Adrenal gland (tissue), 12 donors: ENCODE data around the gene TBC1D1. TPM values are rescaled to one million over a fixed set of nuclear protein-coding genes. Genes with fewer than 3 reads are reported as not detected.
A peak's percentile ranks its signal among the peaks of the same experiment; 100 is the strongest.

Experiments used
- DNase-seq, 7 donors: peaks; one replicate each; pipeline ENCODE4 v3.0.0-alpha.2; 2019 to 2020
- H3K27ac ChIP-seq, 5 donors: fragments of 200-600 bp; sonication (generic) in 4 of 5; 1 replicate in 3 of 5; 2 replicates in 2 of 5; pipeline versions ENCODE4 v1.5.1 to v1.8.0; 2016 to 2020; ENCODE audit warnings: mild to moderate bottlenecking in 1 of 5
- H3K27me3 ChIP-seq: fragments of 200-600 bp; 2 replicates; pipeline ENCODE4 v1.8.0; 2021
- H3K36me3 ChIP-seq, 2 donors: fragments of 200-600 bp; replicated peaks in 1 of 2; 1 replicate in 1 of 2; 2 replicates in 1 of 2; pipeline versions ENCODE4 v1.5.1 to v1.8.0; 2018 to 2022
- H3K4me1 ChIP-seq, 2 donors: fragments of 200-600 bp; replicated peaks in 1 of 2; 1 replicate in 1 of 2; 2 replicates in 1 of 2; pipeline versions ENCODE4 v1.5.1 to v1.8.0; 2018 to 2021
- H3K4me3 ChIP-seq, 4 donors: fragments of 200-600 bp; sonication (generic) in 3 of 4; one replicate each; pipeline ENCODE4 v1.5.1; 2016 to 2018
- H3K9me3 ChIP-seq, 3 donors: fragments of 200-600 bp; sonication (generic) in 1 of 3; replicated peaks in 1 of 3; 1 replicate in 2 of 3; 2 replicates in 1 of 3; pipeline versions ENCODE4 v1.5.1 to v1.8.0; 2016 to 2021
- POLR2A ChIP-seq, 2 donors: fragments of 450-650 bp; IDR thresholded peaks; one replicate each; pipeline ENCODE4 v1.6.1; 2017; ENCODE audit warnings: antibody characterized with exemption in 2 of 2, mild to moderate bottlenecking in 2 of 2, moderate library complexity in 1 of 2
- WGBS, 4 donors: extraction: QIAGEN DNeasy Blood & Tissue Kit in 2 of 4; methylation state at CpG; one replicate each; pipeline versions ENCODE4 v1.1.5 to v1.1.7; 2013 to 2017; 5-methylcytosine and 5-hydroxymethylcytosine counted together
- intact Hi-C, 2 donors: fragments of 100-400 bp; cut with DNase I; formaldehyde crosslinking; loops; one replicate each; pipeline versions ENCODE4 v1.14.1 to v1.15.0; 2022 to 2023
- polyA plus RNA-seq, 3 donors: library from polyadenylated mRNA; stranded (reverse); fragments of 200-250 nt in 2 of 3; fragments of 350-450 nt in 1 of 3; fragmentation: Illumina TruSeq in 1 of 3; extraction: RNeasy Lipid Tissue Mini Kit (QIAGEN cat#74804) in 1 of 3; gene quantifications; one replicate each; pipeline ENCODE4 v1.2.3, GENCODE V29; 2013 to 2014
- total RNA-seq, 9 donors: library from RNA; depleted of rRNA in 4 of 9; stranded (reverse); fragments of >200 nt in 4 of 9; fragments of 120-200 nt in 1 of 9; fragmentation: NEBNext Ultra II Directional in 1 of 9; extraction: Animal tissue kit (Norgen Biotek cat#: 25700) in 1 of 9; gene quantifications; one replicate each; pipeline versions ENCODE4 v1.1.0 to v1.2.4, GENCODE V29; 2013 to 2023
- TF ChIP-seq, protein P1 (sequence below), 6 experiments: fragments of 450-650 bp in 4 of 6; fragments of 200-600 bp in 2 of 6; sonication (generic) in 1 of 6; IDR thresholded peaks; 1 replicate in 5 of 6; 2 replicates in 1 of 6; pipeline versions ENCODE4 v1.5.1 to v1.8.0; 2016 to 2021; ENCODE audit warnings: antibody characterized with exemption in 6 of 6, mild to moderate bottlenecking in 2 of 6, moderate library complexity in 1 of 6
- donor health status: healthy with polysubstance abuse.
- donor health status: Bipolar disorder and iron deficiency.
- donor health status: DM: yes; HTN: yes; CAD: no.
- donor health status: DM: no; HTN: no; CAD: no.
- donor health status: DM: no; HTN: no; CAD: no.
- donor health status: DM: yes; HTN: yes; CAD: no.

The TBC1D1 gene
- total and polyA plus RNA-seq, 12 donors, result 16.3 to 77.3 (median 25.7) TPM

DNA sequence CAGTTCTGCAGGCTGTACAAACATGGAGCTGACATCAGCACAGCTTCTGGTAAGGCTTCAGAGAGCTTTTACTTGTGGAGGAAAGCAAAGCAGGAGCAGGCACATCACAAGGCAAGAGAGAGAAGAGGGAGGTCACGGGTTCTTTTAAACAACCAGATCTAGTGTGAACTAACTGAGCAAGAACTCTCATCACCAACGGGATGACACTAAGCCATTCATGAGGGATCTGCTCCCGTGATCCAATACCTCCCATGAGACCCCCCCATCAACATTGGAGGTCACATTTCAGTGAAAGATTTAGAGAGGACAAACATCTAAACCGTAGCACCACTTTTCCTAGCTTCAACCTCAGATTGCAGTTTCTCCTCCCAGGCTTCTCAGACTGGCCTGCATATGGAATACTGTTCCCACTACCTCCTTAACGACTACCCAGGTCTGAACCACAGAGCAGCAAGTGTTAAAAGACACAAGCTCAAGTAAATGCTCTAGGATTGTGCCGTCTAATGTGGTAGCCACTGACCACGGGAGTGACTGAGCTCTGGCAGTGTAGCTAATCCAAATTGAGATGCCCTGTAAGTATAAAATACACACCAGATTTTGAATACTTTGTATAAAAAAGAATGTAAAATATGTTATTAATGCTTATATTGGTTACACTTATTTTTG is 262.0 kb downstream of the TBC1D1 start:
- WGBS, 4 donors, result 79 to 84% (median 82%) methylated on average over 6 to 7 of the region's 7 CpGs
- intact Hi-C loops, result no loop called here

DNA sequence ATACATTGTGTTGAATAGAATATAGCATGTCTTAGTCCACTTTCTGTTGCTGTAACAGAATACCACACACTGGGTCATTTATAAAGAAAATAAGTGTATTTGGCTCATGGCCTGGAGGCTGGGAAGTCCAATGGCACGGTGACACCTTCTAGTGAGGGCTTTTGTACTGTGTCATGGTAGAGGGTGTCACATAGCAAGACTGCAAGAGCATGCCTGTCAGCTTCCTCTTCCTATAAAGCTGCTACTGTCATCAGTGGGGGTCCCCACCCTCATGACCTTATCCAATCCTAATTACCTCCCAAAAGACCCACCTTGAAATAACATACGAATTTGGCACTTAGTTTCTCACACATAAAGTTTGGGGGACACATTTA is 262.5 kb downstream of the TBC1D1 start:
- no peak for DNase-seq
- H3K9me3 ChIP-seq, result no peaks in the 10 kb centered on the region

More for the DNA sequence above, 262.0 kb downstream of the TBC1D1 start:
- TF ChIP-seq POLR2A (IDR thresholded peaks at IDR 0.05), result no peak
- TF ChIP-seq, protein P1, sequence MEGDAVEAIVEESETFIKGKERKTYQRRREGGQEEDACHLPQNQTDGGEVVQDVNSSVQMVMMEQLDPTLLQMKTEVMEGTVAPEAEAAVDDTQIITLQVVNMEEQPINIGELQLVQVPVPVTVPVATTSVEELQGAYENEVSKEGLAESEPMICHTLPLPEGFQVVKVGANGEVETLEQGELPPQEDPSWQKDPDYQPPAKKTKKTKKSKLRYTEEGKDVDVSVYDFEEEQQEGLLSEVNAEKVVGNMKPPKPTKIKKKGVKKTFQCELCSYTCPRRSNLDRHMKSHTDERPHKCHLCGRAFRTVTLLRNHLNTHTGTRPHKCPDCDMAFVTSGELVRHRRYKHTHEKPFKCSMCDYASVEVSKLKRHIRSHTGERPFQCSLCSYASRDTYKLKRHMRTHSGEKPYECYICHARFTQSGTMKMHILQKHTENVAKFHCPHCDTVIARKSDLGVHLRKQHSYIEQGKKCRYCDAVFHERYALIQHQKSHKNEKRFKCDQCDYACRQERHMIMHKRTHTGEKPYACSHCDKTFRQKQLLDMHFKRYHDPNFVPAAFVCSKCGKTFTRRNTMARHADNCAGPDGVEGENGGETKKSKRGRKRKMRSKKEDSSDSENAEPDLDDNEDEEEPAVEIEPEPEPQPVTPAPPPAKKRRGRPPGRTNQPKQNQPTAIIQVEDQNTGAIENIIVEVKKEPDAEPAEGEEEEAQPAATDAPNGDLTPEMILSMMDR (IDR thresholded peaks at IDR 0.05), result no peak
- Histone ChIP-seq H3K27ac (no peak overlapping the region), H3K36me3 (no peaks in the 10 kb centered on the region), H3K4me3 (no peak overlapping the region), H3K4me1 (no peaks in the 10 kb centered on the region), H3K27me3 (no peaks in the 10 kb centered on the region), H3K9me3 (no peaks in the 10 kb centered on the region)
- no peak for DNase-seq

DNA sequence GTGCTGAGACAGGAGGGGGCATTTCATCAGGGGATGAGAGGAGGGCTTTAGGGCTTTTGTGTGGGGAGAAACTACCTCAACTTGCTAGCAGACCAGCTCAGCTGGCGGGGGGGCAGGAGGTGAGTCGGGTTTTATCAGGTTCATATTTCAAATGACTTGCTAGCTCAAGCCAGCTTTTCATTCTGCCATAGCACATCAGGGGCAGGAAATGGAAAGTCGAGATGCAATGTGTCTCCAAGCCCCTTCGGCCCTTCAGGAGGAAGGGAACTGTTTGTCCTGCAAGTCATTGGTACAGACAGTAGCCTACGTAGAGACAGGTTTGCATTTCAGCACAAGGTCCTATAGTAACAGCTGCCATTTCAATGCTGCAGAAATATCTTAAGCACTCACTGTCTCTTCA is 263.4 kb downstream of the TBC1D1 start:
- H3K4me1 ChIP-seq, result no peaks in the 10 kb centered on the region
- no peak overlapping the region for H3K4me3 ChIP-seq
- WGBS, 4 donors, result 57 to 75% (median 65%) methylated on average over 5 of the region's 5 CpGs
- no peaks in the 10 kb centered on the region for H3K36me3 ChIP-seq
- H3K9me3 ChIP-seq, result no peaks in the 10 kb centered on the region
- peak overlapping the region in 1 of 5 donors; percentile 79 for H3K27ac ChIP-seq
- no peak for TF ChIP-seq POLR2A (IDR thresholded peaks at IDR 0.05)
- TF ChIP-seq, protein P1 (IDR thresholded peaks at IDR 0.05), result no peak
- intact Hi-C loops, result no loop called here
- H3K27me3 ChIP-seq, result no peaks in the 10 kb centered on the region
- DNase-seq, result no peak

More for the DNA sequence above, 262.5 kb downstream of the TBC1D1 start:
- Histone ChIP-seq H3K27me3 (no peaks in the 10 kb centered on the region), H3K36me3 (no peaks in the 10 kb centered on the region), H3K27ac (no peak overlapping the region), H3K4me1 (no peaks in the 10 kb centered on the region), H3K4me3 (no peak overlapping the region)
- WGBS, 4 donors, result 65 to 81% (median 77%) methylated on average over 2 of the region's 2 CpGs
- TF ChIP-seq POLR2A (IDR thresholded peaks at IDR 0.05), result no peak
- TF ChIP-seq, protein P1 (IDR thresholded peaks at IDR 0.05), result no peak
- intact Hi-C loops, result no loop called here

DNA sequence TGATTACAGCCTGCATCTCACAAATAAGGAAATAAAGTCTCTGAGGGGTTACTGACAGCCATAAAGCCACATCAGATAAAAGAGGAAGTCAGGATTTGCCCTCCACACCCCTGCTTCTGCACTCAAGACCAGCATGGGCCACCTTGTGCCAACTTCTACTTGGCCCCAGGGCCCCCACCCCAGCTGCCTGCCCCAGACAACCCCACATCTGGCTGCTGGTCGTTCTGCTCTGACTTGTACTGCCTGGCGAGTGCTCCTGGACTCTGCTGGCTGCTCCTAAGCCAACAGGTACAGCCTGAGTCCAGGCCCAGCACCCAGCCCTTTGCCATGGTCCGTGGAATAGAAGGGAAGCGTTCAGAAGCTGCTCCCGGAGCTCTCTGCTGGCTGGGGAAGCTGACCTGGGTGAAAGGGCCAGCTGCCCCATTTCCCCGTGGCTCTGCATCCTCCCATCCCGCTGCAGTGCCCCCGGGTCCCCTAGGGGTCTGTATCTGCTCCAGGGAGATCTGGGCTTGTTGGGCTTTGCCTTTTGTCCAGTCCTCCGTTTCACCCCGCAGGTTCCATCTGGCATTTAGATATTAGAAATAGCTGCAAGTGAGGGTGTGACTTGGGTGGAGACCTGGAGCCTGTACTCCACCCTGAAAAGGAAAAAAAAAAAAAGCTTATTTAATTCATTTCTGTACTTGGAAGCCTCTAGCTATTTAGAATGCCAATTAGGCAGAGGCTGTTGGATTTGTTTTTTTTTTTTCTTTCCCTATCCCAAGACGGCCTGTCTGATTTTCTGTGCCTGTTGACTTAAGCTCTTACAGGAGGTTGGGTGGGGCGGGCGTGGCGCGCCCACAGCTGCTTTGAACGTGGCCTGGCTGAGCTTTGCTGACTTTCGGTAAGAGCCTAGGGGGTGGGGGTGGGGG is 264.1 kb downstream of the TBC1D1 start:
- Histone ChIP-seq H3K27me3 (no peaks in the 10 kb centered on the region), H3K4me1 (no peaks in the 10 kb centered on the region), H3K9me3 (no peaks in the 10 kb centered on the region), H3K36me3 (no peaks in the 10 kb centered on the region), H3K27ac (peak overlapping the region in 2 of 5 donors; percentile 1 to 79), H3K4me3 (no peak overlapping the region)
- 65 to 93% (median 80%) methylated on average over 12 to 17 of the region's 17 CpGs for WGBS, 4 donors
- intact Hi-C loops, result no loop called here
- no peak for TF ChIP-seq POLR2A (IDR thresholded peaks at IDR 0.05)
- TF ChIP-seq, protein P1 (IDR thresholded peaks at IDR 0.05), result no peak
- no peak for DNase-seq
